HG03521 (cell line): ENCODE data around the gene ENDOV.

Source experiments
- ATAC-seq: cut with Tn5 transposase; IDR thresholded peaks from one replicate; pipeline ENCODE4 v1.9.1; 2021; ENCODE audit warnings: mild to moderate bottlenecking, moderate library complexity; ENCODE audit not compliant: unreplicated experiment

ENDOV gene

GRCh38 chr17:80414803-80415625, at the start of gene ENDOV:
Gene ENDOV (plus strand): TSS chr17:80415167. CDS start chr17:80415195, 28 bp downstream.
- peak; percentile 92 for ATAC-seq

DNA sequence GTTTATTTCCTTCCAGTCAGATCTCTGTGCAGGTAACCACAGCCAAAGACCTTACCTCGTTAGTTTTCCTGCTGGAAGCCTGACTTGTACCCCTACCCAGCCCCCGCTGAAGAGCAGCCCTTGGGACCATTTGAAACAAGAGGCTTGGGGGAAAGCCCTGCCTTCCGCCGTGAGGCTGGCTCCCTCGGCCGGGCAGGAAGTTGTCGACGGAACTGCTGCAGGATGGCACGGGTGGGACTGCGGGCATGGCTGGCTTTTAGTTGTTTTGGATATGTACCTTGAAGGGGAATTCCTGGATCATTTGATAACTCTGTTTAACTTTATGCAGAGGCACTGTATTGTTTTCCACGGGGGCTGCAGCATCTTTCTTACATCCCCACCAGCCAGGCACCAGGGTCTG, 49.0 kb upstream of the ENDOV start:
- ATAC-seq = no peak

DNA sequence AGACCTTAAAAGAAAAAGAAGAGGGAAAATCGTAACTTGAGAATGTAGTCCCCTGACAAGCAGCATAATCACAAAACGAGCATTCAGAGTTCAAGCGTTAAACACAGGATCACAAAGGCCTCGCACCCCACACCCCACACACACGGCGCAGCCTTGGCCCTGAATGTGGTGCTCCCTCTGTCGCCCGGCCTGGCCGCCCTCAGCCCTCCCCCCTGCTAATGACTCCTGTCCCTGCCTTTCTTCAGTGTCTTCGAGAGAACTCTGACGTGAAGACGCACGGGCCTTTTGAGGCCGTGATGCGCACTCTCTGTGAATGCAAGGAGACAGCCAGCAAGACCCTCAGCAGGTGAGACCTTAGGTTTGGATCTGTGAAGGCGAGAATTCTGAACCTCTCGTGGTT, 47.5 kb upstream of the ENDOV start:
- ATAC-seq = no peak

DNA sequence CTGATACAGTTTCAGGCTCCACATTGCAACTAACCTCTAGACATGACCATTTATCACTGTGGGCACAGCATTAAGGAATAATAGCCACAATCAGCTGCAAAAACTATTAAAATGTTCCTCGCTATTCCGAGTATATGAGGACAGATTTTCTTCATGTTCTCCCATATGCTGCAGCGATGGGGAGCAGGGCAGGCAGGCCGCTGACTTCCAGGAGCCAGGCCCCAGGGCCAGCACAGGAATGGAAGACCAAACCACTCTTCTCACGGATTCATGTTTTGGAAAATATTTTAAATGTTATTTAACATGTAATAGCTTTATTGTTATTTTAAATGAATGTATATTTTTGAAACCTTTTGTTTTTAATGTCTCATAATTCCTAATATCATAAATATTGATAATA, 43.8 kb upstream of the ENDOV start:
- no peak for ATAC-seq

GRCh38 chr17:80372456-80372855, 42.5 kb upstream of the ENDOV start:
- no peak for ATAC-seq

GRCh38 chr17:80372922-80373570, 41.9 kb upstream of the ENDOV start:
- ATAC-seq = no peak

- no peak for ATAC-seq
Measured at GRCh38 chr17:80374039-80374731, 40.8 kb upstream of the ENDOV start.

- ATAC-seq = no peak
Measured at GRCh38 chr17:80374732-80375585, 40.0 kb upstream of the ENDOV start.

DNA sequence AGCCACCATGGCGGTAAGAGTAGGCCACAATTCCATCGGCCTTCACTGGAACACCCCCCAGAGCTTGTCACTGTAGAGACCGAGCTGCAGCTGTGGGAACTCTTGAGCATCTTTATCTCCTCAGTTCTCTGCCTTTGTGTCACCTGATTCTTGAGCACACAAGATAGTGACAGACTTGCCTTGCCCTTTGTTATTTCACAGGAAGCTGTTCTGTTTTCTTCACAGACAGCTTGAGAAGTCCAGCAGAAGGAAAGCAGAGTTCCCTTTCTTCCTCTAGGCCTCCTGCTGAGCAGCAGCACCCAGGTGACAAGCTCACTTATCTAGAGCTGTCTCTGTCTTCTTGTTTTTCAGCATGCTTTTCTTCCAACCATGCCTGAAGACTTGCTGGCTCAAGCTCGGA, 38.4 kb upstream of the ENDOV start:
- no peak for ATAC-seq

- ATAC-seq = no peak
Measured at GRCh38 chr17:80377798-80378197, 37.2 kb upstream of the ENDOV start.

- ATAC-seq = no peak
Measured at GRCh38 chr17:80379348-80379747, 35.6 kb upstream of the ENDOV start.

GRCh38 chr17:80380068-80380467, 34.9 kb upstream of the ENDOV start:
- ATAC-seq = no peak

DNA sequence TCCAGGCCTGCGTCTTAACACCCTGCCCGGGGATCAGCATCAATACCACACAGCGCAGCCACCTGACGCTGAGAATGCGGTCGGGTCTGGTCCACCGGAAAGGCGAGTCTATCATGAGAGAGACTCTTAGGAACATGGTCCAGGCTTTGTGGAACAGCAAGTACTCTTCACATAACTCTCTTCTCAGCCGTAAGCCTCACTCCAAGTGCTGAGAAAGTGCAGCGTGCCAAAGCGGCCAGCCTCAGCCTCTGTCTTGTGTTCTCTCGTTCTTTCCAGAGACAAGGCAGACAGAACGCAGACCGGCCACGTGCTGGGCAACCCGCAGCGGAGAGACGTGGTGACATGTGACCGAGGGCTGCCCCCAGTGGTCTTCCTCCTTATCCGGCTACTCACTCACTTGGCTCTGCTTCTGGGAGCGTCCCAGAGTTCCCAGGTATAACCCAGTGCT, 34.4 kb upstream of the ENDOV start:
- no peak for ATAC-seq

GRCh38 chr17:80381416-80381923, 33.5 kb upstream of the ENDOV start:
- ATAC-seq = no peak

GRCh38 chr17:80382446-80382845, 32.5 kb upstream of the ENDOV start:
- ATAC-seq = no peak

DNA sequence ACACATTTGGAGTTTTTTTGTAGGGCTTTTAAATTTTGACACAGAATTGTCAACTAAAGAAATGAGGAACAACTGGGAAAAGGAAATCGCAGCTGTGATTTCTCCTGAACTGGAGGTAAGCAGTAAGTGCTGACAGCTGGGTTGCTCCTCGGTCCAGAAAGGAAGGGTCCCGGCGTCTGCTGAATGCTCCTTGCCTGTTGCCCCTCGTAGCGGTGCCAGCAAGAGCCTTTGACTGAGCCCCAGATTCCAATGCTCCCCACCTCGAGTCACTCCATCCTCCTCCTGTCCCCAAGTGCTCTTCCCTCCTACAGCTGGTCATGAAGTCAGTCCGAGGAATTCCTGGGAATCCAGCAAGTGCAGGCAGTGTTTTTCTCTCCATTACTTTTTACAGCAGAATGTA, 32.0 kb upstream of the ENDOV start:
- ATAC-seq = no peak

GRCh38 chr17:80384078-80384960, 30.6 kb upstream of the ENDOV start:
- ATAC-seq = no peak

GRCh38 chr17:80385046-80385445, 29.9 kb upstream of the ENDOV start:
- ATAC-seq = no peak

GRCh38 chr17:80386341-80386740, 28.6 kb upstream of the ENDOV start:
- ATAC-seq = no peak

DNA sequence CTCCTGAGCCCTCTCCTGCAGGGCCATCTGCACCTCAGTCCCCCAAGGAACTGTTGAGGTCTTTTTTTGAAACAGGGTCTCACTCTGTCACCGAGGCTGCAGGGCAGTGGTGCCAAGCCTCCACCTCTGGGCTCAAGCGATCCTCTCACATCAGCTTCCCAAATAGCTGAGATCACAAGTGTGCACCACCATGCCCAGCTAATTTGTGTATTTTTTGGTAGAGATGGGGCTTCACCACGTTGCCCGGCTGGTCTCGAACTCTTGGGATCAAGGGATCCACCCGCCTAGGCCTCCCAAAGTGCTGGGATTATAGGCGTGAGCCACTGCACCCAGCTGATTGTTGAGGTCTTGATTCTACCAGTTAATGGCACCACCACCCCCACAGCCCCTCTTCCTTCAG, 27.9 kb upstream of the ENDOV start:
- no peak for ATAC-seq
